RWPE1 (cell line): ENCODE data around the gene HOXD8.

Experiments
- CTCF ChIA-PET: fragments of 350-600 bp; sonication (Branson Sonifier 250); formaldehyde crosslinking; extraction: SDS; loops from one replicate; lab custom pipeline; 2021; lab: Yijun Ruan, JAX
- POLR2A ChIA-PET: fragments of 400-600 bp; formaldehyde crosslinking; extraction: SDS; loops from one replicate; lab custom pipeline; 2020; ENCODE audit warnings: antibody characterized with exemption; ENCODE audit not compliant: low non-redundant PET; lab: Yijun Ruan, JAX
- DNase-seq: peaks from one replicate; pipeline ENCODE4 v3.0.0; 2012; ENCODE audit warnings: low spot score
- H3K27ac ChIP-seq: fragments of 450-650 bp; 2 replicates; pipeline ENCODE4 v1.5.1; 2017
- CTCF ChIP-seq: fragments of 450-650 bp; conservative IDR thresholded peaks from 2 replicates; pipeline ENCODE4 v1.5.1; 2017; ENCODE audit warnings: low read depth, mild to moderate bottlenecking

The HOXD8 gene

GRCh38 chr2:176118601-176119339 lies 10.7 kb upstream of the HOXD8 start:
- H3K27ac ChIP-seq: no peak overlapping the region
- no peak for TF ChIP-seq CTCF
- ChIA-PET CTCF (no interaction called here), POLR2A (no interaction called here)
- no peak for DNase-seq

- TF ChIP-seq CTCF: no peak
- ChIA-PET POLR2A (interaction anchor here (0.7 kb wide), 1 partner anchor 14 kb away, joined by 3 read pairs; no protein-coding TSS in a partner anchor), CTCF (interaction anchor here (0.7 to 1.9 kb wide), 3 partner anchors 10 to 23 kb away, joined by 3 to 6 read pairs (median 3); no protein-coding TSS in a partner anchor)
- DNase-seq: no peak
- no peak overlapping the region for H3K27ac ChIP-seq
These were observed 8.9 kb upstream of the HOXD8 start for GRCh38 chr2:176120364-176121189.

- ChIA-PET CTCF (interaction anchor here (0.7 to 1.9 kb wide), 3 partner anchors 10 to 24 kb away, joined by 3 to 6 read pairs (median 3); no protein-coding TSS in a partner anchor), POLR2A (no interaction called here)
- DNase-seq: no peak
- TF ChIP-seq CTCF: no peak
- no peak overlapping the region for H3K27ac ChIP-seq
These were observed 8.1 kb upstream of the HOXD8 start for GRCh38 chr2:176121190-176122051.

- no peak for DNase-seq
- ChIA-PET POLR2A (no interaction called here), CTCF (interaction anchor here (1.9 kb wide), 1 partner anchor 11 kb away, joined by 6 read pairs; no protein-coding TSS in a partner anchor)
- no peak overlapping the region for H3K27ac ChIP-seq
- no peak for TF ChIP-seq CTCF
These were observed 7.3 kb upstream of the HOXD8 start for GRCh38 chr2:176122052-176122682.

- CTCF ChIA-PET: interaction anchor here (1.9 kb wide), 1 partner anchor 12 kb away, joined by 6 read pairs; no protein-coding TSS in a partner anchor
- TF ChIP-seq CTCF: no peak
- no peak for DNase-seq
- no peak within 1 kb of the TSS for H3K27ac ChIP-seq
- POLR2A ChIA-PET: no interaction called here
These were observed 6.7 kb upstream of the HOXD8 start, which contains the start of gene HOXD9 for GRCh38 chr2:176122683-176123410. TSS of gene HOXD9 (plus strand) at chr2:176122719. CDS start at chr2:176122769, 50 bp downstream.
